HG02610 (cell line): ENCODE results near the gene CEP41.

Experiments used
- ATAC-seq: cut with Tn5 transposase; IDR thresholded peaks from one replicate; pipeline ENCODE4 v1.9.1; 2021; ENCODE audit warnings: mild to moderate bottlenecking, moderate library complexity; ENCODE audit not compliant: unreplicated experiment

Gene CEP41

GRCh38 chr7:130372402-130373165 lies 68.2 kb downstream of the CEP41 start:
- no peak for ATAC-seq

GRCh38 chr7:130371046-130371445 lies 69.8 kb downstream of the CEP41 start:
- no peak for ATAC-seq

- ATAC-seq: no peak
Measured at GRCh38 chr7:130369831-130370550, 70.8 kb downstream of the CEP41 start.

- no peak for ATAC-seq
Measured at GRCh38 chr7:130369110-130369711, 71.6 kb downstream of the CEP41 start.

- no peak for ATAC-seq
Measured at GRCh38 chr7:130367836-130368746, 72.7 kb downstream of the CEP41 start.

GRCh38 chr7:130367088-130367755 lies 73.6 kb downstream of the CEP41 start:
- no peak for ATAC-seq

- no peak for ATAC-seq
Measured at GRCh38 chr7:130366564-130366963, 74.3 kb downstream of the CEP41 start.

- ATAC-seq: peak; percentile 68
Measured at GRCh38 chr7:130365511-130366441, 75.0 kb downstream of the CEP41 start.

- no peak for ATAC-seq
Measured at GRCh38 chr7:130365088-130365487, 75.7 kb downstream of the CEP41 start.

GRCh38 chr7:130364451-130364850 lies 76.4 kb downstream of the CEP41 start:
- ATAC-seq: no peak

- peak; percentile 66 for ATAC-seq
Measured at GRCh38 chr7:130363026-130363847, 77.6 kb downstream of the CEP41 start.

GRCh38 chr7:130362251-130362816 lies 78.5 kb downstream of the CEP41 start:
- ATAC-seq: no peak

GRCh38 chr7:130361681-130362080 lies 79.1 kb downstream of the CEP41 start:
- ATAC-seq: no peak

GRCh38 chr7:130360518-130360917 lies 80.3 kb downstream of the CEP41 start:
- ATAC-seq: no peak

GRCh38 chr7:130359276-130359857 lies 81.4 kb downstream of the CEP41 start:
- ATAC-seq: no peak

- ATAC-seq: no peak
Measured at GRCh38 chr7:130358471-130358870, 82.3 kb downstream of the CEP41 start.

- no peak for ATAC-seq
Measured at GRCh38 chr7:130356876-130357611, 83.8 kb downstream of the CEP41 start.
